ENCODE measurements around the gene CYB5R3.
"Not testable (repeated sequence)": the region's sequence is repeated elsewhere in the genome, so short reads cannot be mapped to it uniquely, and the experiment has no call there.

The CYB5R3 gene

GRCh38 chr22:42584364-42584940 is 64.7 kb downstream of the CYB5R3 start:
- Histone ChIP-seq H3K27me3 (ENCODE audit: control insufficient read depth in 1 of 2, insufficient read depth in 2 of 2, low read length in 2 of 2) (no peaks in the 10 kb centered on the region), H3K9ac (ENCODE audit: low read length) (no peak overlapping the region), H3K9me3 (ENCODE audit: low read length) (no peaks in the 10 kb centered on the region), H3K27ac (ENCODE audit: low read depth, low read length) (no peak overlapping the region), H3K4me1 (ENCODE audit: insufficient read depth, low read length) (peaks cover 5% of the 10 kb centered on the region), H3K36me3 (ENCODE audit: insufficient read depth, low read length) (peaks cover 52% of the 10 kb centered on the region), H3K4me3 (ENCODE audit: low read depth in 1 of 2, low read length in 2 of 2) (no peak overlapping the region)

- Histone ChIP-seq H3K27ac (ENCODE audit: low read depth, low read length) (no peak overlapping the region), H3K27me3 (ENCODE audit: control insufficient read depth in 1 of 2, insufficient read depth in 2 of 2, low read length in 2 of 2) (no peaks in the 10 kb centered on the region), H3K36me3 (ENCODE audit: insufficient read depth, low read length) (peaks cover 57% of the 10 kb centered on the region), H3K4me1 (ENCODE audit: insufficient read depth, low read length) (peaks cover 5% of the 10 kb centered on the region), H3K9me3 (ENCODE audit: low read length) (no peaks in the 10 kb centered on the region), H3K4me3 (ENCODE audit: low read depth in 1 of 2, low read length in 2 of 2) (no peak overlapping the region), H3K9ac (ENCODE audit: low read length) (no peak overlapping the region)
Observed at GRCh38 chr22:42582987-42583386, 66.2 kb downstream of the CYB5R3 start.

DNA sequence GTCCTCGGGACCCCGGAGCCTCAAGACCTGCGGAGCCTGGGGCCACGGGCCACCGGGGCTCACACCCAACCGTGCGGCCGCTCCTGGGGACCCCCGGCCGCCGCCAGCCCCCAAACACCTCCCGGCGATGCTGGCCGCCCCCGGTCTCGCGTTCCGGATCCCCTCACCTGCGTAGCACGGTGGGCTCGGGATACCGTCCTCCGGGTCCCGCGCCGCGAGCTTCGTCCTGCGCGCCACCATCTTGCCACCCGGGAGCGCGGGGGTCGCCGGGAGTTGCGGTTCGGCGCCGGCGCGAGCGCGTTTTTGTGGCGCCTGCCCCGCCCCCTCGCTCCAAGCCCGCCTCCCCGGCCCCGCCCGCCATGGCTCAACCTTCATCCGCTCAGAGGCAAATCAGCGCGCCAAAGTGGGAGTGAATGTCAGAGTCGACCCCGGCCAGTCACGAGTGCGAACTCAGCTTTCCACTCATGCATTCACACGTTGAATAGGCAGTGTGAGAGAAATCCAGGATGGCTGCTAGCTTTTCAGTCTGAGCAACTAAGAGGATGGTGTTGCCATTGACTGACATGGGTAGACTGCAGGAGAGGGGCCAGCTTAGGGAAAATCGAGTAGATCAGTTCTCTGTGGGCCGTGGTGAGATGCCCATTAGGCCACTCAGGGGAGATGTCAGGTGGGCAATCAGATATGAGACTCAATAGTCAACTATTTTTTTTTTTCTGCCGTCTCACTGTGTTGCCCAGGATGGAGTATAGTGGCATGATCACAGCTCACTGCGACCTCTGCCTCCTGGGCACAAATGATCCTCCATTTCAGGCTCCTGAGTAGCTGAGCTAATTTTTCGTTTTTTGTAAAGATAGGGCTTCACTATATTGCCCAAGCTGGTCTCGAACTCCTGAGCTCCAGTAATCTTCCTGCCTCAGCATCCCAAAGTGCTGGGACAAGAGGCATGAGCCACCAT is 67.2 kb downstream of the CYB5R3 start:
- Histone ChIP-seq H3K4me1 (ENCODE audit: insufficient read depth, low read length) (peaks cover 5% of the 10 kb centered on the region), H3K27me3 (ENCODE audit: control insufficient read depth in 1 of 2, insufficient read depth in 2 of 2, low read length in 2 of 2) (no peaks in the 10 kb centered on the region), H3K4me3 (ENCODE audit: low read depth in 1 of 2, low read length in 2 of 2) (peak overlapping the region; percentile 61 to 65), H3K9ac (ENCODE audit: low read length) (no peak overlapping the region), H3K9me3 (ENCODE audit: low read length) (no peaks in the 10 kb centered on the region), H3K36me3 (ENCODE audit: insufficient read depth, low read length) (peaks cover 58% of the 10 kb centered on the region), H3K27ac (ENCODE audit: low read depth, low read length) (no peak overlapping the region)

- not testable (repeated sequence) for H3K27me3 ChIP-seq (ENCODE audit: control insufficient read depth in 1 of 2, insufficient read depth in 2 of 2, low read length in 2 of 2); H3K9ac ChIP-seq (ENCODE audit: low read length); H3K9me3 ChIP-seq (ENCODE audit: low read length); H3K4me1 ChIP-seq (ENCODE audit: insufficient read depth, low read length); H3K27ac ChIP-seq (ENCODE audit: low read depth, low read length)
- Histone ChIP-seq H3K4me3 (ENCODE audit: low read depth in 1 of 2, low read length in 2 of 2) (peak overlapping the region; percentile 61 to 63), H3K36me3 (ENCODE audit: insufficient read depth, low read length) (peaks cover 51% of the 10 kb centered on the region)
Observed at GRCh38 chr22:42581194-42581761, 67.9 kb downstream of the CYB5R3 start.

DNA sequence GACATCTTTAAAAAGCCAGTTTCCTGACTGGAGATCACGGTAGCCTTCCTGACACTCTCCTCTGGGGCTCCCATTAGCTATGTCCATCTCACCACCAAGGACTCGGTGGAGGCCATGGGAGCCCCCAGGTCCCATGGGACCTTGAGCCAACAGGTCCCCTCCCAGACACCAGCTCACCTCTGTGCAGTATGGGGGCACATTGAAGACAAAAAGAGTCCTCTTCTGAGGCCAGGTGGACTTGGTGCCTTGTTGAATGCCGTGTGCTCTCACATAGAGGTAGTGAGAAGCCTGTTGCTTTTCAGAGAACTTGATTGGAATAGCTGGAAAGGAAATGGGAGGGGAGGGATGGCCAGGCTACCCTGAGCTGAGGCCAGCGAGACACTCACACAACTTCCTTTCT is 69.2 kb downstream of the CYB5R3 start:
- not testable (repeated sequence) for H3K9ac ChIP-seq (ENCODE audit: low read length); H3K4me3 ChIP-seq (ENCODE audit: low read depth in 1 of 2, low read length in 2 of 2); H3K4me1 ChIP-seq (ENCODE audit: insufficient read depth, low read length); H3K27me3 ChIP-seq (ENCODE audit: control insufficient read depth in 1 of 2, insufficient read depth in 2 of 2, low read length in 2 of 2); H3K27ac ChIP-seq (ENCODE audit: low read depth, low read length); H3K9me3 ChIP-seq (ENCODE audit: low read length)
- H3K36me3 ChIP-seq (ENCODE audit: insufficient read depth, low read length) = peaks cover 39% of the 10 kb centered on the region

GRCh38 chr22:42577623-42578240 is 71.5 kb downstream of the CYB5R3 start:
- Histone ChIP-seq H3K4me1 (ENCODE audit: insufficient read depth, low read length) (peaks cover 5% of the 10 kb centered on the region), H3K27ac (ENCODE audit: low read depth, low read length) (no peak overlapping the region), H3K9me3 (ENCODE audit: low read length) (no peaks in the 10 kb centered on the region), H3K4me3 (ENCODE audit: low read depth in 1 of 2, low read length in 2 of 2) (no peak overlapping the region), H3K9ac (ENCODE audit: low read length) (no peak overlapping the region), H3K27me3 (ENCODE audit: control insufficient read depth in 1 of 2, insufficient read depth in 2 of 2, low read length in 2 of 2) (no peaks in the 10 kb centered on the region), H3K36me3 (ENCODE audit: insufficient read depth, low read length) (peaks cover 18% of the 10 kb centered on the region)

- not testable (repeated sequence) for H3K4me3 ChIP-seq (ENCODE audit: low read depth in 1 of 2, low read length in 2 of 2); H3K4me1 ChIP-seq (ENCODE audit: insufficient read depth, low read length); H3K27me3 ChIP-seq (ENCODE audit: control insufficient read depth in 1 of 2, insufficient read depth in 2 of 2, low read length in 2 of 2); H3K27ac ChIP-seq (ENCODE audit: low read depth, low read length); H3K9me3 ChIP-seq (ENCODE audit: low read length); H3K9ac ChIP-seq (ENCODE audit: low read length)
- H3K36me3 ChIP-seq (ENCODE audit: insufficient read depth, low read length) = peaks cover 18% of the 10 kb centered on the region
Observed at GRCh38 chr22:42577141-42577540, 72.1 kb downstream of the CYB5R3 start.

DNA sequence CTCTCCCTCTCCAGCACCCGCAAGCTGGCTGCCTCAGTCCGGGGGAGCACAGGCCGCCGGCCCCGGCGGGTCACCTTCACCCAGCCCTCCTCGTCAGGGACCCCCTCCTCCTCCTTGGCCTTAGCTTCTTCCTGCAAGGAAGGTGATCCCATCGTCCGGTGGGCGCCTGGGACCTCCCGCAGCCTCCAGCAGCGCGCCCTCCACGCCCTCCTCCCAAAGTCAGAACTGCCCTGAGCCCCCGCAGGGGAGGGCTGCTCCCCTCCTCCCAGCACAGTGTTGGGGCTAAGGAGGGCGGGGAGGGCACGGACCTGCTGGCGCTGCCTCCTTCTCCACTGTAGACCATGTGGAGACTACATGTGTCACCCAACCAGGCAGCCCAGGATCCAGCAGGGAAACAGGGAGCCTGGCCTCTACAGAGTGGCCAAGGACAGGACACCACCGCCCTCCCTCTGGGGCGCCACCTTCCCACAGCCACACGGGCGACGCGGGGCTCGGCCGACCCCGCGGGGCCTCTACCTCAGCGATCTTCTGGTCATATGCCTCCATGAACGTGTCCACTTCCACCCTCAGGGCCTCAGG is 73.1 kb downstream of the CYB5R3 start:
- not testable (repeated sequence) for H3K9me3 ChIP-seq (ENCODE audit: low read length); H3K9ac ChIP-seq (ENCODE audit: low read length); H3K27ac ChIP-seq (ENCODE audit: low read depth, low read length); H3K27me3 ChIP-seq (ENCODE audit: control insufficient read depth in 1 of 2, insufficient read depth in 2 of 2, low read length in 2 of 2); H3K4me1 ChIP-seq (ENCODE audit: insufficient read depth, low read length); H3K4me3 ChIP-seq (ENCODE audit: low read depth in 1 of 2, low read length in 2 of 2)
- H3K36me3 ChIP-seq (ENCODE audit: insufficient read depth, low read length) = peaks cover 18% of the 10 kb centered on the region

DNA sequence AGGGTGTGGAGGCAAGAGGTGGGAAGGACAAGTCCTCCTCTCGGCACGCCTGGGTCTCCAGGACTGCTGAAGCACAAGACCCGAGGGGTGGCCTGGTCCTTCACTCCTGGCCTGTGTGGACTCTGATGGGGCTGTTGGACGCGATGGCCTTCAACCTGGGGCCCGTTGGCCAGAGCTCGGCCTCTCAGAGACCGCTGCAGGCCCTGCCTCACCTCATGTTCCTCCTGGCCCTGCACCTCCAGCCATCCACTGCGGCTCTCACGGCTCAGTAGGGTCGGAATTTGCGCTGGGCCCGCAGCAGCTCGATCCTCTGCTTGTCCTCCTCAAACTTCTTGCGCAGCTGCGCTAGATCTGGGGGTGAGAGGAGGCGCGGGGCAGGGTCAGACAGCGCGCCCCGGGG is 74.7 kb downstream of the CYB5R3 start:
- H3K9ac ChIP-seq (ENCODE audit: low read length); H3K27ac ChIP-seq (ENCODE audit: low read depth, low read length); H3K9me3 ChIP-seq (ENCODE audit: low read length); H3K4me3 ChIP-seq (ENCODE audit: low read depth in 1 of 2, low read length in 2 of 2); H3K27me3 ChIP-seq (ENCODE audit: control insufficient read depth in 1 of 2, insufficient read depth in 2 of 2, low read length in 2 of 2); H3K4me1 ChIP-seq (ENCODE audit: insufficient read depth, low read length): not testable (repeated sequence)
- peaks cover 18% of the 10 kb centered on the region for H3K36me3 ChIP-seq (ENCODE audit: insufficient read depth, low read length)

DNA sequence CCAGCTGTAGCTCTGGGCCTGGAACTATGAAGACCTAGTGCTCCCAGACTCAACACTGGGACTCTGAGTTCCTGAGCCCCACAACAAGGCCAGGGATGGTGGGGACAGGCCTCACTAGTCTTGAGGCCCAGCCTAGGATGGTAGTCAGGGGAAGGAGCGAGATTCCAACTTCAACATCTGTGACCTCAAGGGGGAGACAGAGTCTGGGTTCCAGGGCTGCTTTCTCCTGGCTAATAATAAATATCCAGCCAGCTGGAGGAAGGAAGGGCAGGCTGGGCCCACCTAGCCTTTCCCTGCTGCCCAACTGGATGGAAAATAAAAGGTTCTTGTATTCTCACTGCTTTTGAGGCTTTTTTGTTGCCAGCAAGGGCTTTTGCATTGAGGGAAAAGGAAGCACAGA is 75.1 kb downstream of the CYB5R3 start:
- H3K36me3 ChIP-seq (ENCODE audit: insufficient read depth, low read length) = peaks cover 18% of the 10 kb centered on the region
- H3K27me3 ChIP-seq (ENCODE audit: control insufficient read depth in 1 of 2, insufficient read depth in 2 of 2, low read length in 2 of 2); H3K27ac ChIP-seq (ENCODE audit: low read depth, low read length); H3K9ac ChIP-seq (ENCODE audit: low read length); H3K4me1 ChIP-seq (ENCODE audit: insufficient read depth, low read length); H3K9me3 ChIP-seq (ENCODE audit: low read length); H3K4me3 ChIP-seq (ENCODE audit: low read depth in 1 of 2, low read length in 2 of 2): not testable (repeated sequence)

- H3K4me3 ChIP-seq (ENCODE audit: low read depth in 1 of 2, low read length in 2 of 2); H3K27me3 ChIP-seq (ENCODE audit: control insufficient read depth in 1 of 2, insufficient read depth in 2 of 2, low read length in 2 of 2); H3K9ac ChIP-seq (ENCODE audit: low read length); H3K27ac ChIP-seq (ENCODE audit: low read depth, low read length); H3K4me1 ChIP-seq (ENCODE audit: insufficient read depth, low read length); H3K9me3 ChIP-seq (ENCODE audit: low read length); H3K36me3 ChIP-seq (ENCODE audit: insufficient read depth, low read length): not testable (repeated sequence)
Observed at GRCh38 chr22:42571068-42571467, 78.1 kb downstream of the CYB5R3 start.
